K562 (cell line): Measurements from ENCODE around the gene RIT1. TPM values are rescaled to one million over a fixed set of nuclear protein-coding genes. Genes with fewer than 3 reads are reported as not detected.

Source experiments
- ATAC-seq: fragments of 200-7000 bp; cut with Tn5 transposase; 3 replicates; pipeline ENCODE4 v1.9.1; 2020; ENCODE audit warnings: moderate library complexity
- BruUV-seq: library from RNA; stranded (reverse); fragments of 400-500 nt; replicated peaks from 2 replicates; lab custom pipeline; 2021; lab: Mats Ljungman, UMichigan
- CTCF ChIA-PET: fragments of 300-600 bp; formaldehyde crosslinking; extraction: SDS; loops from one replicate; lab custom pipeline; 2021; ENCODE audit warnings: low intra/inter-chr PET ratio; lab: Yijun Ruan, JAX
- POLR2A ChIA-PET: fragments of 300-600, 350-650 bp; sonication (Branson Sonifier 250); formaldehyde crosslinking; extraction: SDS; loops from one replicate; lab custom pipeline; 2021; ENCODE audit warnings: antibody characterized with exemption, inconsistent platforms; lab: Yijun Ruan, JAX
- DNase-seq, 4 experiments: peaks; one replicate each; pipeline versions ENCODE4 v3.0.0 to v3.0.0-alpha.2; 2011 to 2018; ENCODE audit warnings: low spot score in 3 of 4, mixed read lengths in 3 of 4; ENCODE audit errors: extremely low read depth in 1 of 4
- FAIRE-seq: peaks from 2 replicates; lab custom pipeline; 2011; peaks lifted over from hg19 to GRCh38; lab: Jason Lieb, UNC
- H2AFZ ChIP-seq: 2 replicates; pipeline ENCODE4 v1.6.0; 2011; ENCODE audit warnings: low read depth, low read length, control low read depth, inconsistent platforms
- H3K27ac ChIP-seq: fragments of 200-600 bp; 3 replicates; pipeline ENCODE4 v1.8.0; 2011; ENCODE audit warnings: low read depth, mild to moderate bottlenecking, control low read depth, inconsistent platforms, low read length, moderate library complexity, mixed read lengths; ENCODE audit errors: extremely low read depth
- H3K27me3 ChIP-seq, 2 experiments: fragments of 300-600 bp in 1 of 2; 2 replicates in 1 of 2; 3 replicates in 1 of 2; pipeline versions ENCODE4 v1.6.0 to v1.8.0; 2011; ENCODE audit warnings: inconsistent platforms in 2 of 2, low read length in 2 of 2, mild to moderate bottlenecking in 1 of 2, mixed read lengths in 1 of 2, moderate library complexity in 1 of 2; ENCODE audit not compliant: control insufficient read depth in 2 of 2, insufficient read depth in 2 of 2
- H3K36me3 ChIP-seq: fragments of 300-600 bp; 3 replicates; pipeline ENCODE4 v1.8.0; 2011; ENCODE audit warnings: mild to moderate bottlenecking, low read length, inconsistent platforms; ENCODE audit not compliant: control insufficient read depth, insufficient read depth
- H3K4me1 ChIP-seq, 2 experiments: fragments of 200-600 bp in 1 of 2; replicated peaks in 1 of 2; 2 replicates in 1 of 2; 3 replicates in 1 of 2; pipeline versions ENCODE4 v1.5.1 to v1.8.0; 2011; ENCODE audit warnings: inconsistent platforms in 2 of 2, low read length in 2 of 2, mild to moderate bottlenecking in 1 of 2, mixed read lengths in 1 of 2, moderate library complexity in 1 of 2; ENCODE audit not compliant: control insufficient read depth in 2 of 2, insufficient read depth in 2 of 2
- H3K4me2 ChIP-seq: 2 replicates; pipeline ENCODE4 v1.6.1; 2011; ENCODE audit warnings: low read length, control low read depth, inconsistent platforms, mixed read lengths; ENCODE audit not compliant: insufficient read depth
- H3K4me3 ChIP-seq: fragments of 200-600 bp; sonication (generic), shearing (Covaris generic); 2 replicates; pipeline ENCODE4 v1.5.1; 2016; ENCODE audit warnings: control low read depth, inconsistent platforms
- H3K79me2 ChIP-seq: fragments of 200-600 bp; 3 replicates; pipeline ENCODE4 v1.8.0; 2011; ENCODE audit warnings: low read length, inconsistent platforms; ENCODE audit not compliant: control insufficient read depth, insufficient read depth
- H3K9ac ChIP-seq, 2 experiments: 2 replicates each; pipeline versions ENCODE4 v1.6.0 to v1.6.1; 2011; ENCODE audit warnings: low read depth in 2 of 2, low read length in 2 of 2, control low read depth in 1 of 2, inconsistent platforms in 1 of 2, mild to moderate bottlenecking in 1 of 2, mixed read lengths in 1 of 2; ENCODE audit not compliant: insufficient read depth in 1 of 2
- H3K9me1 ChIP-seq: one replicate; pipeline ENCODE4 v1.6.0; 2011; ENCODE audit warnings: inconsistent platforms, mild to moderate bottlenecking, low read length, moderate library complexity; ENCODE audit not compliant: control insufficient read depth, insufficient read depth
- H3K9me3 ChIP-seq: replicated peaks from 2 replicates; pipeline ENCODE4 v1.5.1; 2011; ENCODE audit warnings: low read depth, low read length, inconsistent platforms; ENCODE audit not compliant: control insufficient read depth, insufficient read depth
- H4K20me1 ChIP-seq: replicated peaks from 2 replicates; pipeline ENCODE4 v1.6.1; 2011; ENCODE audit warnings: low read length, inconsistent platforms, mixed read lengths; ENCODE audit not compliant: control insufficient read depth, insufficient read depth
- ATF1 ChIP-seq, 2 experiments: fragments of 450-650 bp in 1 of 2; IDR thresholded peaks; 2 replicates each; pipeline ENCODE4 v1.6.1; 2016; ENCODE audit warnings: missing compliant biosample characterization in 1 of 2, missing genetic modification characterization in 1 of 2
- CCNT2 ChIP-seq: IDR thresholded peaks from 2 replicates; pipeline ENCODE4 v1.6.1; 2011; ENCODE audit warnings: borderline replicate concordance, low read depth, mild to moderate bottlenecking, moderate library complexity, mixed read lengths, low read length; ENCODE audit not compliant: insufficient read length; ENCODE audit errors: extremely low read depth
- COPS2 ChIP-seq: fragments of 450-650 bp; conservative IDR thresholded peaks from 2 replicates; pipeline ENCODE4 v1.6.1; 2016; ENCODE audit warnings: mild to moderate bottlenecking, moderate library complexity
- ELF2 ChIP-seq: fragments of 250-450 bp; sonication (Bioruptor Pico); IDR thresholded peaks from 2 replicates; pipeline ENCODE4 v1.5.0; 2021; ENCODE audit warnings: mild to moderate bottlenecking
- HMGN3 ChIP-seq: IDR thresholded peaks from 2 replicates; pipeline ENCODE4 v1.6.1; 2011; ENCODE audit warnings: borderline replicate concordance, low read depth, mild to moderate bottlenecking, mixed read lengths, low read length; ENCODE audit not compliant: insufficient read length; ENCODE audit errors: extremely low read depth
- KLF1 ChIP-seq: fragments of 450-650 bp; IDR thresholded peaks from 2 replicates; pipeline ENCODE4 v1.6.1; 2016; ENCODE audit warnings: missing genetic modification characterization, missing compliant biosample characterization
- YBX1 ChIP-seq: fragments of 450-650 bp; IDR thresholded peaks from 2 replicates; pipeline ENCODE4 v1.7.1; 2016; ENCODE audit warnings: mild to moderate bottlenecking
- ZNF184 ChIP-seq: sonication (generic); formaldehyde crosslinking; IDR thresholded peaks from 2 replicates; pipeline ENCODE4 v1.5.0; 2020; ENCODE audit warnings: missing genetic modification reagents
- ZNF764 ChIP-seq: fragments of 250-450 bp; sonication (Bioruptor Pico); IDR thresholded peaks from 2 replicates; pipeline ENCODE4 v1.4.0; 2020; ENCODE audit warnings: low read depth, mild to moderate bottlenecking, moderate library complexity
- in situ Hi-C: fragments of 300-500 bp; cut with MboI; formaldehyde crosslinking; loops from 4 replicates; pipeline ENCODE4 v1.15.0; 2018; ENCODE audit warnings: inconsistent platforms, mixed read lengths
- intact Hi-C: fragments of 100-400 bp; cut with micrococcal nuclease; formaldehyde crosslinking; loops from 2 replicates; pipeline ENCODE4 v1.14.2; 2022
- polyA plus RNA-seq, 8 experiments: library from polyadenylated mRNA; depleted of rRNA in 4 of 8; stranded (reverse) in 5 of 8; unstranded in 3 of 8; fragments of >200 nt; fragmentation: Nextera tagmentation in 2 of 8; fragmentation: Illumina TruSeq in 1 of 8; extraction: Ambion mirVana in 2 of 8; extraction: Trizol in 1 of 8; gene quantifications; 2 replicates each; pipeline versions ENCODE4 v1.2.1 to v1.2.3, GENCODE V29; 2011 to 2014; ENCODE audit warnings: inconsistent platforms in 1 of 8, missing spikeins in 1 of 8
- total RNA-seq, 7 experiments: library from RNA; depleted of rRNA in 6 of 7; stranded (reverse); fragments of >200 nt in 6 of 7; fragmentation: Illumina TruSeq in 2 of 7; extraction: Trizol in 2 of 7; gene quantifications; 2 replicates each; pipeline versions ENCODE4 v1.2.1 to v1.2.3, GENCODE V29; 2011 to 2021; ENCODE audit warnings: low replicate concordance in 1 of 7
- TF ChIP-seq, protein P1 (sequence below): fragments of 450-650 bp; formaldehyde crosslinking; IDR thresholded peaks from 2 replicates; pipeline ENCODE4 v1.4.0; 2020; ENCODE audit warnings: mild to moderate bottlenecking, mixed read lengths
- TF ChIP-seq, protein P2 (sequence below): fragments of 250-450 bp; sonication (Bioruptor Pico); IDR thresholded peaks from 2 replicates; pipeline ENCODE4 v1.5.0; 2021; ENCODE audit warnings: mild to moderate bottlenecking, borderline replicate concordance

The RIT1 gene
- total and polyA plus RNA-seq, 9 of the 15 experiments (the other 6 are each of a cell fraction or from before 2014, with no cell fraction given) = 13.5 to 57.6 (median 22.9) TPM

DNA sequence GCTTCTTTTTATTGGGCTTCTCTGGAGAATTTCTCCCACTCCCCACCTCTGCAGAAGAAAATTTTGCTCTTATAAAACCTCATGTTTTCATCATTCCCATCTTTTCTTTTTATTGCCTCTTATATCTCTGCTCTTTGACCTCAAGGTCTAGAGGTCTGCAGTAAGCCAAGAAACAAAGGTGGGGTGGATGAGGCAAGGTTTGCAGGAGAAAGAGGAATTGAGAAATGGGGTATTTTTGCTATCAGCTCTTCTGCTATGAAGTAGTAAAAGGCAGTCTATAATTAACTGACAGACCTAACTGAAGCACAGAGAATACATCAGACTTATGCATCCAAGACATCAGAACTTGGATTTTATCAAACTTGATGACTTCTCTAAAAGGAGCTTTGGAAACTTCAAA lies 28.9 kb downstream of the RIT1 start:
- Histone ChIP-seq H3K9ac (no peak overlapping the region), H3K27ac (no peak overlapping the region), H3K27me3 (no peaks in the 10 kb centered on the region; a peak in 1 of 5 replicates), H3K9me3 (no peaks in the 10 kb centered on the region), H3K36me3 (no peaks in the 10 kb centered on the region), H3K79me2 (no peaks in the 10 kb centered on the region), H3K4me1 (peaks cover 8 to 23% of the 10 kb centered on the region in 2 experiments; a peak in 4 of 5 replicates), H3K9me1 (no peaks in the 10 kb centered on the region), H3K4me2 (no peak overlapping the region), H2AFZ (no peak overlapping the region), H4K20me1 (no peaks in the 10 kb centered on the region), H3K4me3 (no peak overlapping the region)
- in situ Hi-C loops = no loop called here
- DNase-seq (no peak), FAIRE-seq (no peak), ATAC-seq (no peak)
- BruUV-seq = no TSS peak
- CTCF ChIA-PET = no interaction called here
- intact Hi-C loops = no loop called here
- POLR2A ChIA-PET = interaction anchor here (0.6 to 2.6 kb wide), 12 partner anchors 8 to 48 kb away, joined by 3 to 14 read pairs (median 4); no protein-coding TSS in a partner anchor
- TF ChIP-seq ZNF764 (CRISPR knock-in tag) = no peak
- no peak for TF ChIP-seq ELF2 (CRISPR knock-in tag)
- TF ChIP-seq ZNF184 (CRISPR knock-in tag) = no peak
- TF ChIP-seq, protein P1, sequence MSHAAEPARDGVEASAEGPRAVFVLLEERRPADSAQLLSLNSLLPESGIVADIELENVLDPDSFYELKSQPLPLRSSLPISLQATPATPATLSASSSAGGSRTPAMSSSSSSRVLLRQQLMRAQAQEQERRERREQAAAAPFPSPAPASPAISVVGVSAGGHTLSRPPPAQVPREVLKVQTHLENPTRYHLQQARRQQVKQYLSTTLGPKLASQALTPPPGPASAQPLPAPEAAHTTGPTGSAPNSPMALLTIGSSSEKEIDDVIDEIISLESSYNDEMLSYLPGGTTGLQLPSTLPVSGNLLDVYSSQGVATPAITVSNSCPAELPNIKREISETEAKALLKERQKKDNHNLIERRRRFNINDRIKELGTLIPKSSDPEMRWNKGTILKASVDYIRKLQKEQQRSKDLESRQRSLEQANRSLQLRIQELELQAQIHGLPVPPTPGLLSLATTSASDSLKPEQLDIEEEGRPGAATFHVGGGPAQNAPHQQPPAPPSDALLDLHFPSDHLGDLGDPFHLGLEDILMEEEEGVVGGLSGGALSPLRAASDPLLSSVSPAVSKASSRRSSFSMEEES = no peak
- TF ChIP-seq KLF1 (tag) = no peak
- TF ChIP-seq, protein P2, sequence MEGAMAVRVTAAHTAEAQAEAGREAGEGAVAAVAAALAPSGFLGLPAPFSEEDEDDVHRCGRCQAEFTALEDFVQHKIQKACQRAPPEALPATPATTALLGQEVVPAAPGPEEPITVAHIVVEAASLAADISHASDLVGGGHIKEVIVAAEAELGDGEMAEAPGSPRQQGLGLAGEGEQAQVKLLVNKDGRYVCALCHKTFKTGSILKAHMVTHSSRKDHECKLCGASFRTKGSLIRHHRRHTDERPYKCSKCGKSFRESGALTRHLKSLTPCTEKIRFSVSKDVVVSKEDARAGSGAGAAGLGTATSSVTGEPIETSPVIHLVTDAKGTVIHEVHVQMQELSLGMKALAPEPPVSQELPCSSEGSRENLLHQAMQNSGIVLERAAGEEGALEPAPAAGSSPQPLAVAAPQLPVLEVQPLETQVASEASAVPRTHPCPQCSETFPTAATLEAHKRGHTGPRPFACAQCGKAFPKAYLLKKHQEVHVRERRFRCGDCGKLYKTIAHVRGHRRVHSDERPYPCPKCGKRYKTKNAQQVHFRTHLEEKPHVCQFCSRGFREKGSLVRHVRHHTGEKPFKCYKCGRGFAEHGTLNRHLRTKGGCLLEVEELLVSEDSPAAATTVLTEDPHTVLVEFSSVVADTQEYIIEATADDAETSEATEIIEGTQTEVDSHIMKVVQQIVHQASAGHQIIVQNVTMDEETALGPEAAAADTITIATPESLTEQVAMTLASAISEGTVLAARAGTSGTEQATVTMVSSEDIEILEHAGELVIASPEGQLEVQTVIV (CRISPR knock-in tag) = no peak
- TF ChIP-seq COPS2 = no peak
- no peak for TF ChIP-seq ATF1 (CRISPR knock-in tag; IDR thresholded peaks at IDR 0.05)
- no peak for TF ChIP-seq ATF1 (tag; IDR thresholded peaks at IDR 0.05)
- no peak for TF ChIP-seq CCNT2
- no peak for TF ChIP-seq YBX1
- TF ChIP-seq HMGN3 = no peak
